Dedifferentiated amniotic fluid mesenchymal stem cell (primary cell): ENCODE results near the gene MITF.

Experiments
- DNase-seq: peaks from one replicate; pipeline ENCODE4 v3.0.0-alpha.2; 2016; ENCODE audit errors: extremely low spot score

MITF gene

DNA sequence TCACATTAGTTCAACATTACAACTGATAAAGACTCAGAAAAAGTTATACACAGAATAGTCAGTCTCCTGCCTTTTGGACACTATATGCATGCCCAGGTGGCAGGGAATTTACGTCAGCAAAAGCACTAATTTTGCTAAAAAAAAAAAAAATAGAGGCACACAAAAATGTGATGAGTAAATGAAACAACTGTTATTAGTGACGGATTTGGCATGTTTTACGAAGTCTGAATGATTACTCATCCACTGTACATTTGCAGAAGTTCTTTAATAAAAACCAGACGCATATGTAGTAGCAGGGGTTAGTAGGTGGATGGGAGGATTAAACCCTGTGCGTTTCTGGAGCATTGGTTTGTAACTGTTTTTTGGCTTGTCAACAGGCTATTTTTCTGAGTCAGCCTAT, 99.0 kb downstream of the MITF start:
- peak; percentile 58 for DNase-seq

DNA sequence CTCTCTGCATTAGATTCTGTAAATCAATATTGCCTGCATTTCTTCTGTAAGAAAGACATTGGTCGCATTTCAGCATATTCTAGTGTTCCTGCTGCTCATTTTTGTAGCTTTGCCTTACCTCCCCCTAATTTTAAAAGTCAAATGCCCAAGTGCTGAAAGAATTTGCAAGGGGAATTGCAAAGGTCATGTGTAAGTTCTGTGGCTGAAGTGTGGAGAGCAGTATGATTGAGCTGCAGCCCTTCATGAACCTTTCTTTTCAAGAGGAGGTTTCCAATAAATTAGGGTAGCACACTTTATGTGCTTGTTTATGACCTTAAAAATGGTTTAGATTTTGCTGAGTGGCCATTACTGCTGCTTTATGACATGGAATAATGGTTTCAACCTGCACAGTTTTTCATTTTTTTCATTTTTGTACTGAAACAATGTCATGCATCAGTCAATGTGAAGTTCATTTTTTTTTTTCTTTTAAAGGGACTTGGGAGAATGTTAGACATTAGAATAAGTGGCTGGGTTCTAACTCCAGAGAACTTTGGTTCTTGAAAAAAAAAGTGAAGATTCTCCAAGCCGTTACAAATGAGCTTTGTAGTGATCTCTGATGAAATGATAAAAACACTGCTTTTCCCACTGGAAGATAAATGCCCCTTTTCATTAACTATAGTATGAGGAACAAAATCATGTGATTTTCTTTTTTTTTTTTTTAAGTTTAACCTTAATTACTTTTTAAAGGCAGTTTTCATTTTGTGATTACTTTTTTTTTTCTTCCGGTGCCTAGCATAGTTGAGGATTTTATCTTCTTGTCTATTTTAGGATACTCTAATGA, 99.6 kb downstream of the MITF start:
- DNase-seq, result no peak

GRCh38 chr3:69842351-69842750, 103.1 kb downstream of the MITF start:
- no peak for DNase-seq

DNA sequence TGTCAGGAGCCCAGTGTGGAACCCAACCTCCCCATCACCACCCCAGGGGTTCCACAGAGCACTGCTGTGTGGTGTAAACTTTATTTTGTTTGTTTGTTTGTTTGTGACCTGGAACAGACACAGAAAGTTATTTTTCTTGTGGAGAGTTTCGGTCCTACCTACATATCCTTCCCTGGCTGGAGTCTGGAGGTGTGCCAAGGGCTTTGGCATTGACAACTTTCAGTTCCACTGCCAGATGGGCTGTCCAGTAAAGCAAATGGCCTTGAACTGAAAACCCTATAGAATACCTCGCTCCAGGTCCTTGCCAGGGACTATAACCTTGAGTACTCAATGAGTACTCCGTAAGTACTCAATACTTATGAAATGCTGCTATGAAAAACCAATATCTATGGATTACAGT, 103.5 kb downstream of the MITF start:
- DNase-seq, result no peak

GRCh38 chr3:69844706-69845105, 105.4 kb downstream of the MITF start:
- no peak for DNase-seq

GRCh38 chr3:69847303-69847702, 108.0 kb downstream of the MITF start:
- no peak for DNase-seq

GRCh38 chr3:69848113-69848512, 108.8 kb downstream of the MITF start:
- no peak for DNase-seq

DNA sequence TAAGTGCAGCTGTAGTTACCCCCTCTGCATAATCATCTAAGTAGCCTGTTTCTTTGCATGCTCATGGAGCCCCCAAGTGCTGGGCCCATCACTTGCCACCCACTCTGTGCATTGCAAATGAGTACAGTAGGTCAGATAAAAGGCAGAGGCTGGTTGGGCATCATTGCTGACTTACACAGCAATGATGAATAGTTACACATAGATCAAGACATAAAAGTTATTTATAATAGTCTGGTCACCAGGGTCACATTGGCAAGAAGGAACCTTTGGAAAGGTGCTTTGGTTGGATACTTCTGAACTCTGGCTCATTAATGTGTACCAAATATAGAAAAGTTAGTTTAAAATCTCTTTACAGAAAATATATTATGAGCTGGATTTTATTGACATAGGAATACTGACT, 111.6 kb downstream of the MITF start:
- DNase-seq, result no peak

DNA sequence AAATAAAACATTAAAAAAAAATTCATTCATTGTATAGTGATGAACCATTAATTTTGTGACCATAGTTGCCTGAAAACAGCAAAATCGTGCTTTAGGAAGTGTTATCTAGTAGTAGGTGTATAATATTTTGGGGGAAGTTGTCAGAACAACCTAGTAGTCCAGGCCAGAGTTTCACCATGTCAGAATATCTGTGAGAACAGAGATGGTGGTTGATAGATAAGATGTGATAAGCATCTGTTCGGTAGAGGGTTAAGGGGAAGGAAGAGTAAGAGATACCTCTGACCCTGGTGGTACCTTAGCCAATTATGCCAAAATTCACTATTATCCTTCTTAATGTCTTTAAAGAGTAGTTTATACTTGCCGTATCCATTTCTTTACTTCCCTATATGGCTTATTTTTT, 113.8 kb downstream of the MITF start:
- no peak for DNase-seq

DNA sequence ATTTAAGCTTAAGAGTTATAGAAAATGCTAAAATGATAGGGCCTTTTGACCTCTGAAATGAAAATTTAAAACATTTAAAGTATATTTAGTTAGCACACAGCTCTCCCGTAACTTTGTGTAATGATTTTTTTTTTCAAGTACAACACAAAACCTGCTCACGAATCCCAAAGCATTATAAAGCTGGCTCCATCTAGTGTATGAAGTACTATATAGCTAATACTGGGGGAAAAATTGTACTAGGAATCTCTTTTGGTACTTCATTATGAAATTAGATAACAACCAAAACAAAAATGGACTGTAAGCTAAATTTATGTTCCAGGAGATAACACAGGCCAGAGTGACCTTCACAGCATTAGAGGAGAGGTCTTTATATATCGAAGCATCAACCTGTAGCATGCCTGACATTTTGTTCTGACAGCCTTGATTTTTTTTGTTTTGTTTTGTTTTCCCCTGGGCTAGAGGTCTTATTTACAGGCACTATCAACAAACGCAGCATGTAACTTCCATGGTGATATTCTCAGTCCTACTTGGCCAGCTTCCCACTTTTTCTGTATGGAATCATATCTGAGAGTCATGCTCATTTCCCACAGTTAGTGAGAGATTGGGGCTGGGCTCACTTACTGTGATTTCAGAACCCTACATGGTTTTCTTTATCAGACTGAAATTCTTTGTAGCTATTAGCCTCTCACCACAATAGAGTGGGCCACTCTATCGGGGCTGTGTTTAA, 116.3 kb downstream of the MITF start:
- DNase-seq, result peak; percentile 48

DNA sequence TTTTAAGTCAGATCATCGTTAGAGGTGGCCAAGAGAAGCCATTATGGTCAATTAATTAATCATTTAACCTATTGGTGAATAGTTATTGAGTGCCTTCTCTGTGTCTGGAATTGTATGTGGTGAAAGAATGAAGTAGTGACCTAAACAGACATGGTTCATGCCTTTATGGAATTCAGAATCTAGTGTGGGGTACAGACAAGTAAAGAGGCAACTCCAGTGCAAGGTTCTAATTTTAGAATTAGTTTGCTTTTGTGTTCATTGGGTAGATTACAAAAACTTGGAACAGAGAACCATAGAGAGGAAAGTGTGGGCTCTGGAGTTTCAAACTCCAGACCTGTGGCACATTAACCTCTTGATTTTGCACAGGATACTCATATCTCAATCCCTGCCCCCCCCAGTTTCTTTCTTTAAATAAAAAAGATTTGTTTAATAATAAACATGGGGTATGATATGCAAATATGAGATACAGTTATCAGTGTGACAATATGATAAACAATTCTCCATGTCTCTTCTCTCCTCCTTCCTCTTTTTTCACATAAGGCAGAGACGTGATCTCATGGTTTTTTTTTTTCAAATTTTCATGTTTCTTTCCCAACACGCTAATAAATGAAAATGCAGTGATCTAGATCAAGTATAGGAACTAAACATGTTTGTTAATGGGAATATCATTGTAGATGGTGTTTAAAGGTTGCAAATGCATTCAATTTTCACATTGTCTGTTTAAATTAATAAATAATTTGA, 117.9 kb downstream of the MITF start:
- DNase-seq, result no peak

GRCh38 chr3:69861556-69861955, 122.3 kb downstream of the MITF start:
- no peak for DNase-seq

DNA sequence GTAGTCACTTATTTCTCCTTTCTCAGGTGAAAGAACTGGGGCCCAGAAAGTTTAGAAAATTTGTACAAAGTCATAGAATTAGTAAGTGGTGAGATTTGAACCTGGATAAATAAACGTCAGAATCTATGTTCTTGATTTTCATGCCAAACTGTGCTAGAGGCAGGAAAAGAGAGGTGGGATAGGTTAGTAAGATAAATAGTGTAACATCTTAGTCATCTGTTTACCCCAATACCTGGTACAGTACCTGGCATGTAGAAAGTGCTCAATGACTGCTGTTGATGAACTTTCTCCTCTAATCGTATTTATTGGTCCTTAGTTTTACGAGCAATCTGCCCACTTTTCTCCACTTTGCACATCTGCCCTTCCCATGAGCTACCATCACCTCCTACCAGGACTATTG, 124.9 kb downstream of the MITF start:
- DNase-seq, result no peak

DNA sequence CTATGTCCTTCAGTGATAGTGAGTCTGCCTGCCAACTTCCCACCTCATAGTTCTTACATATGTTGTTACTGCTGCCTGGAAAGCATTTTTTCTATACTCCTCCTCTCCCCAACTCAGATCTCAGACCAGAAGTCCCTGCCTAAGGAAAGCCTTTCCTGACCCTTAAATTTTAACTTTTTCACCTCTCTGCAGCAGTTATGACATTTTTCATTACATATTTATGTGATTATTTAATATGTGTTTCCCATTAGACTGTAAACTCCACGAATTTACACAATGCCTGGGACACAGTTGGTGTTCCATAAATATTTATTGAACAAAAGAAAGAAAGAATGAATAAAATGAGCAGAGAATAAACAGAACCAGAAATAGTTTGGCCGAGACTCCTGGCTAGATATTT, 125.5 kb downstream of the MITF start:
- no peak for DNase-seq

DNA sequence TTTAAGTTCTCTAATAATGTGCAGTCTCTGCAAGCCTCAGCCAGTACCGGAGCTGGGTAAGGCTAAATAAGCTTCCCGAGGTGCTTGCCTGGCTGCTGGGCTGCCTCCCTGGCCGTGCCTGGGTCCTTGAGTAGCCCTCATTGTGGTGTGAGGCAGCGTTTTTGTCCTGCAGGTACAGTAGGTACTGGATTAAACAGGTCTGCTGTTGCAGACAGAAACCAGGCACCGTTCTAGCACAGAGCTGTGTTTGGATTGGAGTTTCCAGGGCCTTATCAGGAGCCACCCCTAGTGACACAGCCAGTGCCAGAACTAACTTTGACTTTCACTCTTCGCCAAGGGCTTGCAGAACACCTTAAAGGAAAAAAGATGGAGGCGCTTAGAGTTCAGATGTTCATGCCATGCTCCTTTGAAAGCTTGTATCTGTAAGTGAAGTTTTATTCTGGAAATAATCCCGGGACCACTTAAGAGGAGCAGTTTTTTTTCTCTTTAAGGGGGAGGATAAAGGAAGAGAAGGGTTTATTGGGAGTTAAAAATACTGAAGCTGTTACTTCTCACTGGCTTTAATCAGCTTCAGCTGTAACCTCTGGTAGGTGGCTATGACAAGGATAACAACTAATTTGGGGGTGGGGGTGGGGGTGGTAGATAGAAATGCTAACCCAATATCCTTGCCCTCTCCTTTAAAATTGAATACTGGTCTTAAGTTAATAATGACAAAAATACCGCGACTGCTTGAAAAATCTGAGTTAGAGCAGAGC, 126.8 kb downstream of the MITF start:
- no peak for DNase-seq

GRCh38 chr3:69866988-69867720, 127.9 kb downstream of the MITF start:
- no peak for DNase-seq

- no peak for DNase-seq
Observed at GRCh38 chr3:69867941-69868505, 128.8 kb downstream of the MITF start.

- DNase-seq, result no peak
Observed at GRCh38 chr3:69868841-69869420, 129.7 kb downstream of the MITF start.

- DNase-seq, result no peak
Observed at GRCh38 chr3:69869643-69870042, 130.4 kb downstream of the MITF start.

- DNase-seq, result no peak
Observed at GRCh38 chr3:69871251-69871650, 132.0 kb downstream of the MITF start.

GRCh38 chr3:69871868-69872267, 132.6 kb downstream of the MITF start:
- DNase-seq, result no peak
